NCI-H2196 treated with DMSO at 0.1 percent for 48 hours (cell line): ENCODE results near the gene SHISAL1.
"Not testable (repeated sequence)": the region's sequence is repeated elsewhere in the genome, so short reads cannot be mapped to it uniquely, and the experiment has no call there.

Experiments used
- DNase-seq: peaks from one replicate; lab custom pipeline; 2025; ENCODE audit not compliant: unreplicated experiment; lab: John Stamatoyannopoulos, UW

SHISAL1 gene

GRCh38 chr22:44305455-44305854 is 7.3 kb downstream of the SHISAL1 start:
- DNase-seq, result no peak

GRCh38 chr22:44304911-44305310 is 7.8 kb downstream of the SHISAL1 start:
- DNase-seq, result no peak

- no peak for DNase-seq
These were observed 8.4 kb downstream of the SHISAL1 start for GRCh38 chr22:44304354-44304753.

GRCh38 chr22:44302363-44302762 is 10.4 kb downstream of the SHISAL1 start:
- not testable (repeated sequence) for DNase-seq

GRCh38 chr22:44301039-44301438 is 11.7 kb downstream of the SHISAL1 start:
- DNase-seq, result no peak

- no peak for DNase-seq
These were observed 13.6 kb downstream of the SHISAL1 start for GRCh38 chr22:44299124-44299523.

- no peak for DNase-seq
These were observed 14.2 kb downstream of the SHISAL1 start for GRCh38 chr22:44298406-44299091.

- no peak for DNase-seq
These were observed 15.2 kb downstream of the SHISAL1 start for GRCh38 chr22:44297470-44298061.

- DNase-seq, result no peak
These were observed 17.3 kb downstream of the SHISAL1 start for GRCh38 chr22:44295406-44295805.

GRCh38 chr22:44293876-44294275 is 18.9 kb downstream of the SHISAL1 start:
- DNase-seq, result no peak

- DNase-seq, result no peak
These were observed 19.7 kb downstream of the SHISAL1 start for GRCh38 chr22:44293034-44293433.

GRCh38 chr22:44292521-44292920 is 20.2 kb downstream of the SHISAL1 start:
- DNase-seq, result no peak

GRCh38 chr22:44291674-44292360 is 20.9 kb downstream of the SHISAL1 start:
- DNase-seq, result no peak

- DNase-seq, result no peak
These were observed 21.5 kb downstream of the SHISAL1 start for GRCh38 chr22:44291265-44291664.

GRCh38 chr22:44289414-44290171 is 23.2 kb downstream of the SHISAL1 start:
- DNase-seq, result no peak

GRCh38 chr22:44288913-44289312 is 23.8 kb downstream of the SHISAL1 start:
- no peak for DNase-seq

GRCh38 chr22:44287741-44288140 is 25.0 kb downstream of the SHISAL1 start:
- no peak for DNase-seq

- no peak for DNase-seq
These were observed 25.5 kb downstream of the SHISAL1 start for GRCh38 chr22:44287121-44287693.

- DNase-seq, result no peak
These were observed 26.1 kb downstream of the SHISAL1 start for GRCh38 chr22:44286646-44287045.

GRCh38 chr22:44284711-44285110 is 28.0 kb downstream of the SHISAL1 start:
- DNase-seq, result no peak
